Duodenal mucosa (tissue), 2 donors: ENCODE data around the gene LRRK2.
A peak's percentile ranks its signal among the peaks of the same experiment; 100 is the strongest.
"Not testable (repeated sequence)": the region's sequence is repeated elsewhere in the genome, so short reads cannot be mapped to it uniquely, and the experiment has no call there.

Source experiments
- H3K27ac ChIP-seq: one replicate; pipeline ENCODE4 v1.7.0; 2013; ENCODE audit warnings: low read depth, low read length
- H3K27me3 ChIP-seq, 2 donors: one replicate each; pipeline ENCODE4 v1.7.0; 2013; ENCODE audit warnings: low read length in 2 of 2, control low read depth in 1 of 2; ENCODE audit not compliant: insufficient read depth in 2 of 2, control insufficient read depth in 1 of 2
- H3K36me3 ChIP-seq, 2 donors: one replicate each; pipeline ENCODE4 v1.7.0; 2013; ENCODE audit warnings: low read length in 2 of 2, control low read depth in 1 of 2; ENCODE audit not compliant: insufficient read depth in 2 of 2, control insufficient read depth in 1 of 2
- H3K4me1 ChIP-seq, 2 donors: one replicate each; pipeline ENCODE4 v1.7.0; 2013; ENCODE audit warnings: low read length in 2 of 2, control low read depth in 1 of 2; ENCODE audit not compliant: insufficient read depth in 2 of 2, control insufficient read depth in 1 of 2
- H3K4me3 ChIP-seq, 2 donors: one replicate each; pipeline ENCODE4 v1.7.0; 2013; ENCODE audit warnings: low read length in 2 of 2, low read depth in 1 of 2
- H3K9ac ChIP-seq, 2 donors: one replicate each; pipeline ENCODE4 v1.7.0; 2013; ENCODE audit warnings: low read length in 2 of 2, low read depth in 1 of 2
- H3K9me3 ChIP-seq, 2 donors: one replicate each; pipeline ENCODE4 v1.7.0; 2013; ENCODE audit warnings: low read length in 2 of 2, control low read depth in 1 of 2; ENCODE audit not compliant: control insufficient read depth in 1 of 2

LRRK2 gene

DNA sequence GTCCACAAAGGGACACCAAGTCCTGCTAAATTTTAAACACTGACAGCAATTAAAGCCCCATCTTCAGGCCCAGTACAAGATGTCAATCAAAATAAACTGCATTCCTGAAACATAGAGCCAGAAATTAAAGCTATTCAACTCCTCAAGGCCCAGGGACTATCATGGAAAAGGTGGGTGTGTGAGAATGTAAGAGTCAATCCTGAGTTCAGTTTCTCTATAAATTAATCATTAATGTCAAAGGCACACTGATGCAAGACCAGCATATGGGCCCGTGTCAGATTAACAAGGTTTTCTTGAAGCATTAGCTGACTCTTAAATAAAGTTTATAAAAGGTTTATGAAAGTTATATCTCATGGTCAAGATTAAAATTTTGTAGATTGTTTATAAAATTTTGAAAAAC is 13.6 kb upstream of the LRRK2 start:
- not testable (repeated sequence) for H3K4me3 ChIP-seq, H3K9ac ChIP-seq, H3K4me1 ChIP-seq, H3K9me3 ChIP-seq, H3K27ac ChIP-seq, H3K36me3 ChIP-seq, H3K27me3 ChIP-seq

DNA sequence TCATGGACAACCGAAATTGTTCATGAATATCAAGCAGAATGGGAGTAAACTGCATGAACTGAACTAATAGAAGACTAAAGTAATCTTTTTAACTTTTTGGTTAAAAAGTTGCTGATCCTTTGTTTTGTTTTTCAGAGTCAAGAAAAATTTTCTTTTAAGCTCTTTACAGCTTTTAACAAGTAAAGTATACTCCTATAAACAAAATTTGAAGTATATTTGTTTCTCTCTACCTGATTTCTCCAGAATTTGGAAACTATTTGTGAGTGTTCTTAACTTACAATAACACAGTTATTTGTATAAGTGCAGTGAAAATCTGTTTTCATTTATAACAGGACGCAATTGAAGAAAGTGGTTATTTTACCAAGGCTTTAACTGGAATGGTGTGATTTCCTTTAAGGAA is 12.2 kb upstream of the LRRK2 start:
- Histone ChIP-seq H3K4me1 (no peaks in the 10 kb centered on the region), H3K27me3 (no peaks in the 10 kb centered on the region), H3K4me3 (no peak overlapping the region), H3K9me3 (peaks cover 0 to 4% of the 10 kb centered on the region in 2 donors), H3K36me3 (no peaks in the 10 kb centered on the region), H3K9ac (no peak overlapping the region), H3K27ac (no peak overlapping the region)

DNA sequence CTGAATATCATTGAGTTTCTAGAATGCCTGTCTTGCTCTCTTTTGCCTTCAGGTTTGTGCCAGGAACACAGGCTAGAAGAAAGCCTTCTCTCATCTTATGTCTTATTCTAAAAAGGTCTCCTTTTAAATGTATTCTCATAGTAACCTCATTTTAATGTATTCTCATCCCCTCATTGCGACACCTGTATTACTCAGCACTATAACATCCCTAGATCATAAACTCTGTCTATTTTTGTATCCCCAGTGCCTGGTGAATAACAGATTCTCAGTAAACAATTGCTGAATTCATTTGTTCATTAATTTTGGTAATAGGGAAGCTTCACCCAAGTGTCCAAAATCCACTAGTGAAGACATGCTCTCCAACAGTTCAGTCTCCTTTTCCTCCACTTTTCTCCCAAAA is 8.8 kb upstream of the LRRK2 start:
- Histone ChIP-seq H3K9ac (no peak overlapping the region), H3K27ac (no peak overlapping the region)

DNA sequence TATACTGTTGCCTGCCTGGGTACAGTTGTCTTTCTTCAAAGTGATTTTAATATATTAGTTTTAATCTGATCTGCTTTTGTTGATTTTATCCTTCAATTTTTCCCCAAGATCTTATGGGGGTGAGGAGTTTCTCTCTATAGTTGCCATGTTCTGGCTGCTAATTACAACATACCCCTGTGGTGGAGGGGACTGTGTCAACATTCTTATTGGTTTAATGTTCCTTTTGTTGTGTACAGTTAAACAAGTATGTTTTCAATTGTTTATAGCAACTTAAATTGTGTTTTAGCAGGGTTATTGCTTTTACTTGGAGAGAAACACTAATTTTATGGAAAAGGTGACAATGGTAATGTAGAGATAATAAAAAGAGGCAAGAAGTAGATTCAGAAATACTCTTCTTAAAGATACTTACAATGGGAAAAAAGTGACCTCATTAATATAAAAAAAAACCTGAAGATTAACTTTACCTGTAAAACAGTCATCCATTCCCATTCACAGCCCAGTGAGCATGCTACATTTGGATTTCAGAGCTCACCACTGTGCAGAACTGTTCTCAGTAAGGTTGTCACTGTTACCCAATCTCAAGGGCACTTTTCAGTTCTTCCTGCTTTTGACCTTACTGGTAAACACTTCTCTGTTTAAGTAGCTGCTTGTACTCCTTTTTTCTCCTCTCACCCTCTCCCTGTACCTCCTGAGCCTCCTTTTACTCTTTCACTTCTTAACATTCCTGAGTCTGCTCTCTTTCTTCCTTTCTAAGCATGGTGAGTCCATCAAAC is 8.1 kb upstream of the LRRK2 start:
- no peak overlapping the region for H3K27ac ChIP-seq
- H3K9ac ChIP-seq, result no peak overlapping the region
- no peaks in the 10 kb centered on the region for H3K27me3 ChIP-seq
- no peaks in the 10 kb centered on the region for H3K36me3 ChIP-seq
- H3K4me3 ChIP-seq, result no peak overlapping the region
- no peaks in the 10 kb centered on the region for H3K4me1 ChIP-seq
- H3K9me3 ChIP-seq, result peaks cover 0 to 4% of the 10 kb centered on the region in 2 donors

More for the DNA sequence above, 8.8 kb upstream of the LRRK2 start:
- Histone ChIP-seq H3K4me3 (no peak overlapping the region), H3K36me3 (no peaks in the 10 kb centered on the region), H3K27me3 (no peaks in the 10 kb centered on the region), H3K4me1 (no peaks in the 10 kb centered on the region), H3K9me3 (peaks cover 0 to 4% of the 10 kb centered on the region in 2 donors)

DNA sequence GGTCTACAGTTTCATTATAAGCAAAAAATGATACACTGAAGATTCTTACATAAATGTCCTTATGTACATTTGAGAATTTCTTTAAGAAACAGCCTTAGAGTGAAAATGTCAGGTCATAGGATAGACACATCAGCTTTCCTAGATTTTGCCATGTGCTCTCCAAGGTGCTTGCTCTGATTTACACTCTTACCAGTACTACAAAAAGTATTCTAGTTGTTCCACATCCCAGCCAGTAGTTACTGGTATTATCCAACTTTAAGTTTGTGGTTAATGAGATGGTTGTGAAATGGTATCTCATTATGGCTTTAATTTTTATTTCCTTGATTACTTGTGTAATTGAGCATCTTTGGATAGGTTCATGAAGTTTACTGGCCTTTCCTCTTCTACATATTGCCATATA is 5.0 kb upstream of the LRRK2 start:
- no peaks in the 10 kb centered on the region for H3K36me3 ChIP-seq
- no peak overlapping the region for H3K27ac ChIP-seq
- H3K9ac ChIP-seq, result no peak overlapping the region
- no peaks in the 10 kb centered on the region for H3K9me3 ChIP-seq
- no peaks in the 10 kb centered on the region for H3K4me1 ChIP-seq
- H3K4me3 ChIP-seq, result no peak overlapping the region
- no peaks in the 10 kb centered on the region for H3K27me3 ChIP-seq

DNA sequence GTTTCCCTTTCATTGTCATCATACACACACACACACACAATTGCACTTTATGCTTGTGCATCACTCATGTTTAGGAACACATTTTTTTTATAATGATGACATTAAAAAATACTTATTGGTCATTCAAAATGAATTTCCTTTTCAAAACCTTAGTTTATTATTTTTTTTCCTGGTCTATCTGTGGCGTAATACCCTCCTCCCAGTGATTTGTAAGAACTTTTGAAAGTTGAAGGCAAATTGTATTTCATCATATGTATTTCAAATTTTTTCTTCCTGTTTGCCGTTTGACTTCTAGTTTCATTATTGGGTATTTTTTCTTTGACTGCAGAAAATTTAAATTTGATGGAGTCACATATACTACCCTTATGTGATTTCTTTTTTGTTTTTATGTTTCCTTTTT is 2.5 kb upstream of the LRRK2 start:
- peaks cover 0 to 4% of the 10 kb centered on the region in 2 donors for H3K4me1 ChIP-seq
- H3K36me3 ChIP-seq, result no peaks in the 10 kb centered on the region
- peaks cover 2 to 4% of the 10 kb centered on the region in 2 donors for H3K27me3 ChIP-seq
- H3K27ac ChIP-seq, result no peak overlapping the region
- no peak overlapping the region for H3K4me3 ChIP-seq
- no peak overlapping the region for H3K9ac ChIP-seq
- H3K9me3 ChIP-seq, result no peaks in the 10 kb centered on the region

DNA sequence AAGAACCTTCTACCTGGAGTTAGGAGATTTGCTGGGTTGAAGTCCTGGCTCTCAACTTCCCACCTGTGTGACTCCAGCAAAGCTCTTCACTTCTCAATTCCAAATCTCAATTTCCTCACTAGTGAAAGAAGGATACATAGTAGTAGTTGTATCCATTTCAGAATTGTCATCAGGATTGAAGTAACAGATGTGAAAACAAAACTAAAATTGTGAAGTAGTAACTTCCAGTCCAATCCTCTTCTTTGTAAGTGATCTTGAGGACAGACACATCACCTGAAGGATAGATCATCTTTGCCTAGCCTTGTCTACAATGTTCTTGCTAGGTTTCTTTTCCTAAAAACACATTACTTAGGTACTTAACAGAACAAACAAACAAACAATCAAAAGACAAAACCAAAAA is 1.2 kb upstream of the LRRK2 start:
- Histone ChIP-seq H3K4me3 (peak overlapping the region; percentile 70 to 71), H3K9me3 (no peaks in the 10 kb centered on the region), H3K9ac (peak overlapping the region in 1 of 2 donors; percentile 71), H3K27ac (peak overlapping the region; percentile 18), H3K36me3 (no peaks in the 10 kb centered on the region), H3K4me1 (peaks cover 0 to 4% of the 10 kb centered on the region in 2 donors), H3K27me3 (peaks cover 2 to 4% of the 10 kb centered on the region in 2 donors)

DNA sequence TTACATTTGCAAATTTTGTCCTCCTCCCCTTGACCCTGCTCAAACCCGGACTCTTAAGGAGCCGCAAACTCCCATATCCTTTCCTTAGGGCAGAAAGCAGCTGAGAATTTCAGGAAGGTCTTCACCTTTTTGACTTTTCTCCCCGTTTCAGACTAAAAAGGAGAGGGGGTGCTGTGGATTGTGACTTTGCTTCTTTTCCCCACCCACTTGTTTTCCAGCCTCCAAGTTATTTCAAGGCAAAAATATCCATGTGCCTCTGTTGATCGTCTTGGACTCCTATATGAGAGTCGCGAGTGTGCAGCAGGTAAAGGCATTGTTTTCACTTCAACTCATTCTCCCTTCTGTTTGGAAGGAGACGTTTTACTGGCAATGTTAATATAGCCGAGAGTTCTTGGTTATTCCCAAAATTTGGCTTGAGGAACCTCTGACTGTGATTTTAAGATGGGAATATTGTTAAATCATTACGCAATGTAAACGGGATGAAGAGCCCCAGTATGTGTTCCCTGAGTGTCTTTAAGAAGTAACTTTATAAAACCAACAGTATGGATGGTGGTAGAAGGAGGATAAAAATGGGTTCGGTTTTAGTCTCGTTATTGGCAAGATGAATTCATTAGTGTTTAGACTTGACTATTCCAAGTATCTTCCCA is 663 bp downstream of the LRRK2 start:
- peak overlapping the region; percentile 70 to 71 for H3K4me3 ChIP-seq
- H3K36me3 ChIP-seq, result no peaks in the 10 kb centered on the region
- peak overlapping the region; percentile 89 for H3K27ac ChIP-seq
- H3K27me3 ChIP-seq, result peaks cover 2 to 4% of the 10 kb centered on the region in 2 donors
- peaks cover 0 to 4% of the 10 kb centered on the region in 2 donors for H3K4me1 ChIP-seq
- peak overlapping the region; percentile 59 to 71 for H3K9ac ChIP-seq
- H3K9me3 ChIP-seq, result no peaks in the 10 kb centered on the region

DNA sequence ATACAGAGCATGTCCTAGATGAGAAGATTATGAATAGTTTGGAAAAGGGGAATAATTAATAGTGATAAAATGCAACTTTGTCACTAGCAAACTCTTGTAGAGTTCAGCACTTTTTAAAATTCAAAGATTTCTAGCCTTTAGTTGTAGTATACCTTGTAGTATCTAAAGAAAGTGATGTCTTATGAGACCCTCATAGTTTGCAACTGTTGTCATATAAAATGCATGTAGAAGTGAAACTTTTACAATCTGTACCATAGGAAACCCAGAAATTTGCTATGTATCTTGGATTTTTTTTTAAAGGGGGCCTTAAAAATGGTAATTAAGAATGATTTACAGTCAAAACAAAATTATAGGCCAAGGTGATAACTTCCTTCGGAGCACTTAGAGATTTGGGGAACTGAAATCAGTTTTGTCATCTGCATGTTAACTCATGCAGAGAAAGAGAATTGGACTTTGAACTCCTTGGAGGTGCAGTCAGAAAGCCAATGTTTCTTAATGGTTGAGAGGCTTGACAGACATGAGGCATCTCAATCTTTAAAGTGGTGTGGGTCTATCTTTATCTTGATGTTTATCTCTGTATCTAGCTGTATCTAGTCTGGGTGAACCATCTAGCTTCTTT is 1.3 kb downstream of the LRRK2 start:
- peak overlapping the region; percentile 10 for H3K27ac ChIP-seq
- H3K9me3 ChIP-seq, result no peaks in the 10 kb centered on the region
- H3K36me3 ChIP-seq, result no peaks in the 10 kb centered on the region
- H3K4me1 ChIP-seq, result peaks cover 0 to 4% of the 10 kb centered on the region in 2 donors
- peak overlapping the region; percentile 19 to 71 for H3K9ac ChIP-seq
- H3K27me3 ChIP-seq, result peaks cover 2 to 4% of the 10 kb centered on the region in 2 donors
- peak overlapping the region; percentile 70 to 71 for H3K4me3 ChIP-seq

DNA sequence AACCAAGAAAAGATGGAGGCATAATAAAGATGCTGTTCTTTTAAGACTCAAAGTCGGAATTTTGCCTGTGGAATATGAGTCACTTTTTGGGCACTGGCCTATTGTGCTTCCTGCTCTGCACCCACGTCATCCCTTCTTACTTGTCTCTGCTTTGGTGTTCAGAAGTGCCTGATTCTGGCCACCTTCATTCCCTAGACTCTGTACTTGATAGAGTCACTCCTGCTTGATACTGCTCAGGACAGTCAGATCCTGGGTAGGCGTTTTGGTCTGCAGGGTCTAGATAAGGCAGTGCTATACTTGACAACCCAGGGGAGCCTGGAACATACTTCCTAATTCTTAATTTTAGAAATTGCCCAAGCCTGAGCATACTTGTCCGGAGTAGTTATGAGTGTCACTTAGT is 1.9 kb downstream of the LRRK2 start:
- peaks cover 2 to 4% of the 10 kb centered on the region in 2 donors for H3K27me3 ChIP-seq
- no peak overlapping the region for H3K9ac ChIP-seq
- H3K36me3 ChIP-seq, result no peaks in the 10 kb centered on the region
- H3K27ac ChIP-seq, result peak overlapping the region; percentile 24
- H3K4me1 ChIP-seq, result peaks cover 0 to 4% of the 10 kb centered on the region in 2 donors
- H3K4me3 ChIP-seq, result peak overlapping the region in 1 of 2 donors; percentile 71
- H3K9me3 ChIP-seq, result no peaks in the 10 kb centered on the region
